Measurements from ENCODE around the gene KHDC1.

- TF ChIP-seq CTCF (IDR thresholded peaks at IDR 0.05; ENCODE audit: low read length): no peak
- TF ChIP-seq EZH2 (optimal IDR thresholded peaks at IDR 0.05; ENCODE audit: low read depth, low read length): no peak
- TF ChIP-seq EZH2phosphoT487 (IDR thresholded peaks at IDR 0.05; ENCODE audit: low read length): no peak
Measured at GRCh38 chr6:73263570-73263909, 544 bp upstream of the KHDC1 start.
